SW480 (cell line): ENCODE measurements around the gene MSANTD1.

Source experiments
- DNase-seq: peaks from one replicate; pipeline ENCODE4 v3.0.0-alpha.2; 2016; ENCODE audit warnings: low spot score

Gene MSANTD1

DNA sequence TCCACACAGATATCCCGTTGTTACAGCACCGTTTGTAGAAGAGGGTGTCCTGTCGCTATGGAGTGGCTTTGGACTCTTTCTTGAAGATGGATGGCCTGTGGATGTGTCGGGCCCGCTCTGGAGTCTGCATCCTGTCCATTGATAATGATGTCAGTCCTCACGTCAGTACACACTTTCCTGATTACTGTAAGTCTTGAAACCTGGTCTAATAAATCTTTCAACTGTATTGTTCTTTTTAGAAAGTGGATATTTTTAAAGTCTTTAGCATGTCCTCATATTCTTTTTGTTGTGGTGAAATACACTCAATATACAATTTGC is 14.9 kb downstream of the MSANTD1 start:
- DNase-seq, result no peak

DNA sequence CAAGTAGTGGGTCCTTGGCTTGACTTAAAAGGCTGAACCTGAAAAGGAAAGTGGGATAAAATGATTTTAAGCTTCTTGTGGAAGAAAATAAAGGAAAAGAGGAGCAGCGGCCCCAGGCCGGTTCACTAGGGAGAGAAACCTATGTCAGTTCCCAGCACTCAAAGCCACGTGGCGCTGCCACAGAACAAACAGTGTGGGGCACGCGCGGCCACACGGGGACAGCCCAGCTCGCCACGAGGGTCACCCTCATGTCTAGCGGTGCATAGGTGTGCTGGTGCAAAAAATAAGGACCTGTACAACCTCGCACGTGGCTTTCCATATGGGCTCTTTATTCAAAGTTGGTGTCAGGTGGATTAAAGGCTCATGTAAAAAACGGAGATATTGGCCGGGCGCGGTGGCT is 17.1 kb downstream of the MSANTD1 start:
- DNase-seq, result no peak

DNA sequence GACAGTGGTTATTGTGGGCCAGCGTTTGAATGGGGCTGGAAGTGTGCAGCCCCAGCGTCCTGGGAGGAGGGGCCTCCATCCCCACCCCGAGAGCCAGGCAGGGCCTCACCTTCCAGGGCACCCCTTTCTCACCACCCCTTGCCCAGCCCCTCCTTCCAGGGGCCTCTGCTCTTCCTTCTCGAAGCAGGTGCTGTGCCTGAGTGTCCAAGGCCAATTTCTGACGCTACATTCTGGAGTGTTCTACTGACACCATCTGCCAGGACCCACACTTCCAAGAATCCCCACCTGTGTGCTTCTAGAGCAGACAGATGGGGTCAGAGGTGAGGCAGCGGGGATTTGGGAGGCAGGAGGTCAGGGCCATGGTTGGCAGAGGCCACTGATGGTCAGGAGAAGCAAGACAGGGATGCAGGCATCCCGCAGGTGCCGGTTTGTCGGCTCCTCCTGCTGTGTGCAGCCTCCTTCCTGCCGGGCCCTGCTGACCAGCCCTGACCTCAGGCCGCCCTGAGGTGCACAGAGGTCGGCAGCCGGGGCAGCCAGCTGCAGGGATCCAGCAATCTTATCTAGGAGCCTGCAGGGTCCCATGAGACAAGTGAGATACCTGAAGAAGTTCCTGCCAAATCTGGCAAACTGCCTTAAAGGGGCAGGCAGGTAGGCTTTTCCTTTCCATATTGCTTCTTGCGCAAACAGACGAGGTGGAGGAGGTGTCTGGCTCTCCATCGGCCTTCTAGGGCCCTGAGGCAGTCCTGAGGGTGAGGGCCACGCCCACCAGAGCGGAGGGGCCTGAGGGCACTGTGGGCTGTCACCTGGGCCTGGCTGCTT is 18.8 kb downstream of the MSANTD1 start:
- DNase-seq, result no peak

DNA sequence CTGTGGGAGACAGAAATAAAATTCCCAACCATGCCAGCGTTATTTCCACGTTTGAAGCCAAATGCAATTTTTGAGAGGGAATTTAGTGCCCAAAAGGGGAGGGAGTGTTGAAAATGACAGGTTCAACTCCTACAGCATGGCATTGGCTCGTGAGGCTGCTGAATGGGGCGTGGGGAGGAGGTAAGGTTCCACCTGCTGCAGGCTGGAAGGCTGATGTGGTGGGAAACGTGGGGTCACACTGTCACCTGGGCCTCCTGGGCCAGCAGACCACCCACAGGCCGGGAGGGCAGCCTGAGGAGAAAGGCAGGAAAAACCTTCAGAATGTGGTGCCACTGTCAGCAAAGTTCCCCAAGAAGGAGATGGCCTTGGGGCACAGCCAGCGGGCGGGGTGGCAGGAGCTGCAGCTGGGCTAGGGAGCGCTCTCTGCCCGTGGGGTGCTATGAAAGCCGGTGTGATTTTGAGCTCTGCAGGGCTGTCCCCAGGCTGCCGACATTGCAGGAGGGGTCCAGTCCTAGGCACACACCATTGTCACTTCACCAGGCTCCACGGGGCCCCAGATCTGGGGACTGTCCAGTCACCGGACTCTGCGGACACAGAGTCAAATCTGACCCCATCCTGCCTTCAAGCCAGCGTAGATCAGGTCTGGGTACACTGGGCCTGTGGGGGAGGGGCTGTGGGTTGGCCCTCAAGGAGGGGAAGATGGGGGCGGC is 19.6 kb downstream of the MSANTD1 start:
- no peak for DNase-seq

DNA sequence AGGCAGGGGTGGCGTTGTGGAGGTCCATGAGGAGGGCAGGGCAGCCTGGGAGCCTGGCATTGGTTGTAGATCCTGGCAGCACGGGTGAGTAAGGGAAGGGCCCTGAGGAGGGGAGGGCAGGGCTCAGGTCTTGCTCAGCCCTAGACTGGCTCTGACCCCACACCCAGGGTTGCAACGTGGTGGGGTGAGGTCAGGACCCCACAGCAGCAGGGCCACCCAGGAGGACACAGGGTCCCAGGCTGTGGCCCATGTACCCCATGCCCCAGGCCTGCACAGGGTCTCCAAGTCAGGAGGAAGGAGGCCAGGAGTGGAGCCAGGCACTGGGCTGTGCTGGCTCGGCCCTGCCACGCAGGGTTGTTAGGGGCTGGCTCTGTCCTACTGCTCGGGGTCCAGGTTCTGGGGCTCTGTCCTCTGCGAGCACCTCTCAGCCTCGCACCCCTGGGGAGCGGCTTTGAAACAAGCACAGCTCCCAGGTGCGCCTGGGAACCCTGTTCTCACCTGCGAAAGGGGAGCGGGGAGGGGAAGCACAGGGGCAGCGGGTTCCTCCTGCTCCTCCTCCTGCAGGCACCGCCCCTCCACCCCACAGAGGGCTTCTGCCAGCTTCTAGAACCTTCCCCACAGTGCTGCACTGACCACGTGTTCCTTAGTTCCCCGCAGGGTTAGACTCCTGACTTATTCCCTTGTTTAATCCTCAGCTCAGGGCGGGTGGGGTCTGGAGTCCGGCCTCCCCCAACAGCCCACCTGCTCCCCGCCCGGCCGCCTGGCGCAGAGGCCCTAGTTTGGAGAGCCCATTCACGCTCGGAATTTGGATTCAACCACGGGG is 20.4 kb downstream of the MSANTD1 start:
- DNase-seq, result no peak

DNA sequence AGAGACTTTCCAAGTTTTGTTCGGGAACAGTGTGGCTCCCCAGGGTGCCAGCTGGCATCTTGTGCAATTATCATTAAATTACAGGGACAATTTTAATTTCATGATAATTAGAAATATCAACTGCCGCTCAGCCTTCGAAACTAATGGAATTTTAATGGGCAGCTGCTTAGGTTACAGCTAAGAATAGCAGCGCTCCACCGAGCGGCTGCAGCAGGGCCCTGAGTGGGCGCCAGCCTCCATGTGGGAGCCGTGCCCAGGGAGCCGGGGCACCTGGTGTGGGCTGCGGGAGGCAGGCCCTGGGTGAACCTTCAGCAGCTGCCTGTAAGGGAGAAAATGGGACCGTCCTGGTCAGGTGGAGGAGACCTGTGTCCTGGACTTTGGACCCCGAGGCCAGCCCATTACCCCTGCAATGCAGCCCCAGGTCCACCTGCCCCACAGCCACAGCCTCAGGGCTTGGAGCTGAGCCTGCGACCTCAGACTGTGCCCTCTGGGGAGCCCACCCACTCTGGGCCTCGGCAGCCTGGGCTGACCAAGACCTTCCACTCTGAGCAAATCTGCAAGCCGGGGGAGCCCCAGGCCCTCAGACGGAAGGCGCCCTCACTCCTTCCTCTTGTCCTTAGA is 21.1 kb downstream of the MSANTD1 start:
- DNase-seq, result no peak

DNA sequence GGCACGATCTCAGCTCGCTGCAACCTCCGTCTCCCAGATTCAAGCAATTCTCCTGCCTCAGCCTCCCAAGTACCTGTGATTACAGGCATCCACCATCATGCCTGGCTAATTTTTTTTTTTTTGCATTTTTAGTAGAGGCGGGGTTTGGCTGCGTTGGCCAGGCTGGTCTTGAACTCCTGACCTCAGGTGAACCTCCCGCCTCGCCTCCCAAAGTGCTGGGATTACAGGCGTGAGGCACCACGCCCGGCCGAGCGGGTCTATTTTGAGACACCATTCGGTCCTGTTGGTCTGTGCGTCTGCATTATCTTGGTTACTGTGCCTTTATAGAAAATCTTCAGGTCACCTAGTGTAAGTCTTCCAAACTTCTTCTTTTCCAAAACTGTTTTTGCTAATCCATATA is 22.2 kb downstream of the MSANTD1 start:
- no peak for DNase-seq

DNA sequence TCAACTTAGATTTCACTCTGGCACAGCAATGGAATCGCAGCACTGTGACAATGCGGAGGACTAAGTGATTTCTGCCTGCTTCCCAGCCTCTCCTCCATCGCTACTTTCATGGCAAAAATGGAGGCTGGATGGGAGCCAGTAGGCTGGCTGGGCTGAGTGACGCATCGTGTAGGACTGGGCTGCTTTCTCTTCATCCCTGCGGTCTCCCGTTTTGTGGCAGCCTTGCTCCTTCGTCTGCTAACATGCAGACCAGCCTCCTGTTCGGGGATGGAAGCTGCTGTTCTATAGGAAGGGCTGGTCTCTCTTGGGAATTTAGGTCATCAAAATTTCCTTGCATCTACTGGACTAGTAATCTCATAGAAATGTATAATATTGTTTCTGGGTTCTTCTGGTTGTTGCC is 28.0 kb downstream of the MSANTD1 start:
- DNase-seq, result no peak

DNA sequence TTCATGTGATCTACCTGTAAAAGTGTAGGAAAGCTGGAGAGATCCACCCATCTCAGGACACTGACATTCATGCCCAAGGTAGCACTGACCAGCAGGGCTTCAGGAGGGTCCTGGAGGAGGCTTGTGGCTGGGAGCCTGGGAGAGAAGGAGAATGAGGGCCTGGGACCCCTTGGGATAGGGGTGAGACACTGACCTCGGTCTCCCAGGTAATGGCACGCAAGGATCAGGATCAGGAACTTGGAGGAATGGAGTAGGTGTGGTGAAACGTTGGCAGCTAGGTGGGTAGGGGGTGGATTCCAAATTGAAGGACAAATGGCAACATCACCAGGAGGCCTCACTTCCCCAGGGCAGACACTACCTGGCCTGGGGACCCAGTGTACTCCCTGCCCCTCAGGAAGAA is 31.5 kb downstream of the MSANTD1 start:
- no peak for DNase-seq

DNA sequence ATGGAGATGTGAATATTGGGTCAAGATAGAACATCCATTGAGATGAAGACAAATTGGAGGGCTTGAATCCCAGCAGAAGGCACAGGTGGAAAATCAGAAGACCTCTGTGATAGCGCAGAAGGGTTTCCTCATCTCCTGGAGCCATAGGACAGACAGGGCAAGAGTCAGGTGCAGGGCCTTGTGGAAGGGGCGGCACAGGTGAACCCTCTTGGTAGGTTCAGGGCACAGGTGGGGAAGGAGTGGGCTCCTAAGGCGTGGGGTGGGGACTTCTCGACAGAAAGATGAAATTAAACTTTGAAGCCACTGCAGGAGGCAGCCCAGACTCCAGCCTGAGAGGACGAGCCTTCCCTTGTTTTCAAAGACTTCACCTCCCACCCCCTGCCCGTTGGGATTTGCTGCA is 34.5 kb downstream of the MSANTD1 start:
- DNase-seq, result no peak

DNA sequence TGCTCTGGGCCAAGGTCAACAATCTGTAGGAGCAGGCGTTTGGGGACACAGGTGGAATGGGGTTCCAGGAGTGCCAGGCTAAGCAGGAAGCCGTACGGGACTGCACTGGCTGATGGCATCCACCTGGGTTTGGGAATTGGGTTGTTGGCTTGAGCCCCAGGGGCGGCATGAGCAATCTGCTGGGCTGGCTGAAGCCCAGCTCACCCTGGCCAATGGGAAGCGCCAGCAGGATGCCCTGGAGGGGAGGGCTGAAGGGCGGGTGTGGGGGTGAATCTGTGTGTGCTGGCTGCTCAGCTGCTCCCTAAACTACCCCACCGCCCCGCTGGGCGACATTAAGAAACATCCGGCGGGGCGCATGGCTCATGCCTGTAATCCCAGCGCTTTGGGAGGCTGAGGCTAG is 35.0 kb downstream of the MSANTD1 start:
- DNase-seq, result no peak

DNA sequence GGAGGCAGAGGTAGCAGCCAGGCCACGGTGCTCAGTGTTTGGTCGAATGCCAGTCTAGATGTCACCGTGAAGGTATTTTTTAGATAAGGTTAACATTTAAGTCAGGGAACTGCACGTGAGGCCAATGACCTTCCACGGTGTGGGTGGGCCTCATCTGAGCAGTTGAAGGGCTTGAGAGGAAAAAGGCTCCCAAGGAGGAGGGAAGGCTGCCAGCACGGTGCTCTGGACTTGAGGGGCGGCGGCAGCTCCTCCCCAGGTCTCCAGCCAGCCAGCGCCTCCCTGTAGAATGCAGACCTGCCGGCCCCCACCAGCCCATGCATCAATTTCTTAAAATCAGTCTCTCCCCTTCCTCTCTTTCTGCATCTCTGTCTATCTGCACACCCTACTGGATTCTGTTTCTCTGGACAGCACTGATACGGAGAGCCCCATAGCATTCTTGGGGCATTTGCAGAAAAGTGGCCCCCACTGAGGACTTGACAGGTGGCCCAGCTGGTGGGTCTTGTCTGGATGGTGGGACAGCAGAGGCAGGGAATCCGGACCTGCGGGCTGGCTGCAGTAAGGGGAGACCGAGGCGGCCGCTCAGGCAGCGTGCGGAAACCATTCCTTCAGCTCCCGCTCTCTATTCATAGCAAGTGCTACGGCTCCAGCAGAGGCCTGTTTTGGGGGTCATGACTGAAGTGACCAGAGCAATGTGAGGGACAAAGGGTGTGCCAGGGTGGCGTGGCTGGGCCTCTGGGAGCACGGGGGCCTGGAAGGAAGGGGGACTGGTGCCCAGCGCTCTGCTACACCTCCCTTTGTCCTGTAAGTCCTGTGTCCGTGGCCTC is 36.0 kb downstream of the MSANTD1 start:
- DNase-seq, result no peak

DNA sequence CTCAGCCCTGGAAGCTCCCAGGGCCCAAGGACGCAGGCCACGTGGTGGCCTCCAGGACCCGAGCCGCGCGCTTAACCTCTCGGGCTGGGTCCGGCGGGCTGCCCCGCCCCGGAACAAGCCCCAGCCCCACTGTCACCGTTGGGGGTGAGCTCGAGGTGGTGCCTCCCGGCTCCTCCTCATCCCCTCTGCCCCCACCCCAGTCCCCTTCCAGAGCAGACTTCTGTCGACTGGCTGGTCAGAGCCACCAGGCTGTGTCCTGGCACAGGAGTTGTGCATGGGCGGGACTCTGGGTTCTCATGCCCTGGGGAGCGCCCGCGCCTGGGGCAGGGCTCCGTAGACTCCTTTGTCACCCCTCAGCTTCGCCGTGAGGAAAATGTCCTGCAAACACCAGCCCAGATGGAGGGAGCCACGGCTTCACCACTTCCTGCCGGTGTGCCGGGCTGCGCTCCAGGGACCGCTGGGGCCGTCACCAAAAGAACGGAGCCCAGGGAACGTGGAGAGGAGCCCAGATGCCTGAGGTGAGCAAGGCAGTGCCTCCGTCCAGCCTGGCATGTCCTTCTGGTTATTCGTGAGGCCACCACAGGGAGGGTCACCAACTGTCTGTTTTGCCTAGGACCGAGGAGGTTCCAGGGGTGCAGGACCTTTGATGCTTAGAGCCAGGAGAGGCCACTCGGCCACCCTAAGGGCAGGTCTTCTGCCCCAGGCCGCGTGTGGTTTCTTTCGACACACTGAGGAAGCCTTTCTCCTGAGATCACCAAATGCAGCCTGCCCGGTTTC is 36.8 kb downstream of the MSANTD1 start:
- peak; percentile 39 for DNase-seq

DNA sequence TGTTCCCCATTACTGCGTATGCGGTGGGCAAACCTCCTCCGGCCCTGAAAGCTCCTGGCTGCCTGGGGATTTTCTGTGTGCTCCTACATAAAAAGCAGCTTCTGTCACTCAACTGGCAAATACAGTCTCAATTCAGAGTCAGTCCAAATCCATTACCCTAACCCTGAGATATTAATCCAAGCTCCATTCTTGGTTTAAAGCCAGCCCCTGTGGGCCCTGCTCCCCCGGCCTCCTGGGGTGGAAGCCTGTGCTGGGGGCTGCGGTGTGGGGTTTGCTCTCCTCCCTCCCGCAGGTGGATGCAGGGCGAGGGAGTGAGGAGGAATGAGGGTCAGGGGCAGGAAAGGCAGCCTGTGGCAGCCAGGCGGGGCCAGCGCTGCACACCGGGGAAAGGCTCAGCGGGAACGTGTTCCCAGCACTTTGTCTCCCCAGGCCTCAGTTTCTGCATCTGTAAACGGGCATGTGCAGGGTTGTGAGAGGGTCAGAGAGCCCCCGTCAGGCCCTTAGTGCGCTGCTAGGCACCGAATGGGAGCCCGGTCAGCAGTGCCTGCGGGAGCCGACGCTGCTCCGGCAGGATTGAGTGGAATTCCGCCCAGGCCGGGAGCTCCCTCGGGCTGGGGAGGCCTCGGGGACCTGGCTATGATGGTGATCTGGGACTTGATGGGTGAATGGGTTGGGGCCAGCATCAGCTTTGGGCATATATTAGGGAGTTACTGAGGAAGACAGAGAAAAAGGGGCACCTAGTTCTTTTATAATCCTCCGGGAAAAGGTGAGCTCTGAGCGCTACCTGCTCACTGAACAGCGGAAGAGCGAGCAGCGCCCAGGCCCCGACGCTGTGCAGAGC is 37.6 kb downstream of the MSANTD1 start:
- DNase-seq, result no peak

DNA sequence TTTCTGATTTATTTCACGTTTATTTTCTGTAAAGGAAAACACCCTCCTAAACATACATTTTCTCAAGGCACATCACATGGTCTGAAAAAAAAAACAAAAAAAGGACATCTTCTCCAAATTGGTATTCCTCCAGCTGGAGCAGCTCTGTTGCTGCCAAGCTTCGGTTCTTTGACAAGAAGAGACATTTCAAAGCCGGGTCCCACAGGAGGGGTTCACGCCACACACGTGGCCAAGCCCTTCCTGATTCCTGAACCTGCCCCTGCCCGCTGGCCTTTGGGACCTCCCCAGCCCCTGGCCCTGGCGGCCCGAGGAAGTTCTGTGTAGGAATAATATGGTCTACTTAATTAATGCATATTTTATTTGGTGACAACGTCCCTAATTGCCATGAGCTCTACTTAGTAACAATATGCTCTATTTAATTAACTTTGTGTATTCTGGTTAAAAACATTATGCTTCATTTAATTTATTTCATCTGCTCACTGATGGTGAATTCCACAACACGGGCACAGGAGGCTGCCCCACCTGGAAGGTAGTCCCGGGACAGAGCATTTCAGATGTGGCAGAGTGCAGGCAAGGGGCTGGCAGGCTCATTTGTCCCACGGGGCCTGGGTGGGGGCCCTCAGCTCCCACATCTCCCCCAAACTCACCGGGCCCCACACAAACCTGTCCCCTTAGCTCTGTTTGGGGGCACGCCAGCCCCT is 38.5 kb downstream of the MSANTD1 start:
- no peak for DNase-seq

DNA sequence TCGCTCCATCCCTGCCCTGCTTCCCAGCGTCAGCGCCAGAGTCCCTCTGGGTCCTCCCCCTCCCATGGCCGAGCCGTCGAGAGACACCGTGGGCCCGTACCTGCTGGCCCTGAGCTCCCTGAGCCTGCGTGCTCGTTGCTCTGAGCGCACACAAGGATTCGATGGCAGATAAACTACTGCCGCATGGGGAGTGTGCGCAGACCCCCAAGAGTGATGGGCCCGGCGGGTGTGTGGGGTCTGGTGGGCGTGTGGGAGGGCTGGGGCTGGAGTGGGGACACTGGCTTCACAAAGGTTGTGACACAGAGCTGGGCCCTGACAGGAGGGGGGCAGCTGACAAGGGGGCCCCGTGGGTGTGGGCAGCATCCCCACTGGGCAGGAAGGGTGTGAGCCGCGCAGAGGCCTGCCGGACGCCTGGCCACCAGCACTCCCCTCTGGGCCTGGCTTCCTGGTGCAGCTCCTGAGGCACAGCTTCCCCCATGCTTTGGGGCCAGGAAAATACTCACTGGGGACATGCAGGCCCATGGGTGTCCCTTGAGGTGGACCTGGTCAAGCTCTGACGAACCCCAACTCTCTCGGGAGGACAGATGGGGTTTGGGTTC is 39.1 kb downstream of the MSANTD1 start:
- DNase-seq, result no peak

DNA sequence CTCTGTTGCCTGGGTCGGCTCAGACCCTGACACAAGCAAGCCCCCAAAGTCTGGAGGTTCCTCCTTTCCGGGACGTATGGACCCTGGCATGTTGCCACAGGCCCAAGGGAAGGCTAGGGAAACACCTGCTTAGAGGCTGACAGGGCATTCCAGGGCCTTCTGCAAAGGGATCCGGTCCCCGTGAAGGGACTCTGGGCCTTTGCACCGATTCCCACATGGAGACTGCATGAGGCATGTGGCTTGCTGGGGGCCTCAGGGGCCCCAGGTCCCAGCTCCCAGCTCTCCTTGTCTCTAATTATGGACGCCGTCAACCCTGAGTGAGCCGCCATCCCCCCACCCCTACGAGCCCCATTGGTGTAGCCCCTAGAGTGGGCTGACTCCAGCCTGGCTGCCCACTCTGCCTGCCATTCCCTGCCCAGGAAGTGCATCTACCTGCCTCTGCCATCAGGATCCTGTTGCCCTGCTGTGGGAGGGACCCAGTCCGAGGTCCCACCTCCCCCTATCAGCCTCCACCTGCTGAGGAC is 39.7 kb downstream of the MSANTD1 start:
- no peak for DNase-seq

DNA sequence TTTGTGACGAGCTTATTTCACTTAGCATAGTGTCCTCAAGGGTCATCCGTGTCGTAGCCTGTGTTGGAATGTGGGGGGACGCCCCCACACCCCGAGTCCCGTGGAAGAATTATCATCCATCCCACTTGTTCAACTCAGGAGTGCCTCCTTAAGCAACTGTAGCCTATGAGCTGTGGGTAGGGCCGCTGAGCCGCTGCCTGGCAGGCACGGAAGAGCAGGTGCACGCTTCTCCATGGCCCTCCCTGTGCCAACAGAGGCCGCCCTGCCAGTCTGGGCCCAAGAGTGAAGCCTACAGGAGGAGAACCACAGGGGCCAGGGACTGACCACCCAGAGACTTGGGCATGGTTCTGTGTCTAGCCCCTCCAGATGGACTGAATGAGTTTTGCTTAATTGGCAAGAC is 41.5 kb downstream of the MSANTD1 start:
- no peak for DNase-seq

DNA sequence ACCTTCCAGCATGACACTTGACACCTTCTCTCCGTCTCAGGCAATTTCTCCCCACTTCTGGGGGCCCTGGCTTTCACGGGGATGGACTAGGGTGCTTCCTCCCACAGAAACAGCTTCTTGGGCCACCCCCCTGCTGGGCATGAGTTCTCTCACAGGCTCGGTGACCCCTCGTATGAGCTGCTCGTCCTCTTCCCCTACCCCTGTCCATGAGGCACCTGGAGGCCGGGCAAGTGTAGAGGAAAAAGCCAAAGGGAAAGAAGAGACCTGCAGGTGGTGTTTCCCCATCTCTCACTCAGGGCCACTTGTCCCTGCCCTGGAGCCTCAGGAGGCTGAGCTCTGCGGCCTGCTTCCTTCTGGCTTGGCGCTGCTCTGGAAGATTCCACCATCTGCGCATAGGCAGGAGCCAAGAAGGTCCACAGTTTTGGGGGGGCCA is 41.9 kb downstream of the MSANTD1 start:
- no peak for DNase-seq
